A549 treated with dexamethasone at 1 μM for 4 hours (cell line): Measurements from ENCODE around the gene GPATCH11. TPM values are rescaled to one million over a fixed set of nuclear protein-coding genes. Genes with fewer than 3 reads are reported as not detected.

Source experiments
- total RNA-seq: library from RNA; stranded (reverse); fragments of 200-300 nt; extraction: Qiagen RNA extraction; gene quantifications from 5 replicates; pipeline ENCODE4 v1.2.3, GENCODE V29; 2022

Gene GPATCH11
- 9.0 to 12.0 TPM (median 11.0 TPM) in 5 replicates for total RNA-seq

DNA sequence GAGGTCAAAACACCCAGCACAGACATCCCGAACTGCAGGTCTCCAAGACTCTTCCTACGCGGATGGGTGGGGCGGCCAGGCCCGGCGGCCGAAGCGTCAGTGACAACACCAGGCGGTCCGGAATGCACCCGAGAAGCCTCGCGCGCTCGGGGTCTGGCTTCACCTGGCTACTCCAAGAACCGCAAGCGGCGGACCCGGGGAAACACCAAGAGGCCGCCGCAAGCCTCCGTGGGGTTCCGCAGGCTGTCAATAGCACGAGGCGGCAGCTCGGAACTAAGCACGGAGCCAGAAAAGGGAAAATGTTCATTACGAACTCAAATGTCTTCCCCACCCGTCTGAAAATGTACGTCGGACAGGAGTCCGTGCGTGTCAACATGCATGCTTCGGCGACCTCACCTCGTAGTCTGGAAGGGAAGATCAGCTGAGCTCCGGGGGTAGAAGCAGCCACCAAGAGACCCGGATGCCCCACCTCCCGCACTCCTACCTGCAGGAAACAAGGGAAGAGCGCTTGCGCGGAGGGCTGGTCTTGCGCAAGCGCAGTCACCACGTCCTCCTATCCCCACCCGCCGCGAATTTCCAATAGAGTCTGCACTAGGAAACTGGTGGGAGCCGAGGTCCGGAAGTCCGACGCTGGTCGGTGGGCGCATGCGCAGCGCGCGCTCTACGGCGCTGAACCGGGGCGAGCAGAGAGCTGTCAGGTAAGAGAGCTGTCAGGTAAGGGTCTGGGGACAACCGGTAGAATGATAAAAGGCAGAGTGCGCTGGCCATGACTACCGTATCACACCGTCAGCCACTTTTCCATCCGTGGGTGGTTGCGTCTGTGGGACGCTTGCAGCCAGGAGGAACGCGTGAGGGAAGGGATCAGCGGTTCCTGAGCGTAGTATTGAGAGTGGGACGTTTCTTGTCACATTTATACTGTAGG, at the start of gene GPATCH11, which contains the start of gene HEATR5B:
TSS of gene GPATCH11 (plus strand) at position 646 of the 922 bp plus-strand sequence. CDS start 3,864 bp downstream, outside the sequence.
TSS of gene HEATR5B (minus strand) at position 500 of the 922 bp plus-strand sequence. CDS start 958 bp downstream, outside the sequence.

Other genes starting within 250 kb of the GPATCH11 start
- gene STRN, start 118.0 kb upstream of the GPATCH11 start, total RNA-seq = 11.3 to 24.0 TPM (median 21.0 TPM) in 5 replicates
- gene HEATR5B, start 146 bp upstream of the GPATCH11 start, total RNA-seq = 4.8 to 8.7 TPM (median 7.2 TPM) in 5 replicates
- 19.8 to 29.5 TPM (median 27.2 TPM) in 5 replicates for gene EIF2AK2, start 72.5 kb downstream of the GPATCH11 start, total RNA-seq
- not detected in 5 replicates for gene SULT6B1, start 104.2 kb downstream of the GPATCH11 start, total RNA-seq
- 40.0 to 46.0 TPM (median 41.6 TPM) in 5 replicates for gene CEBPZOS, start 112.0 kb downstream of the GPATCH11 start, total RNA-seq
- 66.5 to 83.0 TPM (median 68.5 TPM) in 5 replicates for gene CEBPZ, start 147.1 kb downstream of the GPATCH11 start, total RNA-seq
- 15.0 to 20.9 TPM (median 17.2 TPM) in 5 replicates for gene NDUFAF7, start 147.1 kb downstream of the GPATCH11 start, total RNA-seq
- 9.5 to 17.0 TPM (median 14.7 TPM) in 5 replicates for gene PRKD3, start 240.3 kb downstream of the GPATCH11 start, total RNA-seq